ENCODE results near the gene LPGAT1.

- TF ChIP-seq POLR2AphosphoS5 (IDR thresholded peaks at IDR 0.05; ENCODE audit: low read depth, low read length) (no peak), POLR2A (IDR thresholded peaks at IDR 0.05; ENCODE audit: low read depth, low read length) (no peak), PAX5 (IDR thresholded peaks at IDR 0.05; ENCODE audit: insufficient read depth, low read length, severe bottlenecking) (no peak)
Measured at GRCh38 chr1:211829343-211830054, 1.1 kb downstream of the LPGAT1 start.

Data from GM12891 (cell line).